H9 (cell line): ENCODE data around the gene DLG2. TPM values are rescaled to one million over a fixed set of nuclear protein-coding genes. Genes with fewer than 3 reads are reported as not detected.

Experiments
- DNase-seq: peaks from one replicate; pipeline ENCODE4 v3.0.0-alpha.2; 2017
- H2AFZ ChIP-seq: one replicate; pipeline ENCODE4 v1.6.1; 2013; ENCODE audit warnings: mild to moderate bottlenecking, low read length, control low read depth, moderate library complexity
- H2AK5ac ChIP-seq: 2 replicates; pipeline ENCODE4 v1.6.1; 2013; ENCODE audit warnings: low read length, control low read depth, mixed read lengths; ENCODE audit not compliant: insufficient read length
- H2BK120ac ChIP-seq: one replicate; pipeline ENCODE4 v1.6.1; 2013; ENCODE audit warnings: low read depth, mild to moderate bottlenecking, low read length, control low read depth, inconsistent platforms; ENCODE audit not compliant: poor library complexity, severe bottlenecking
- H2BK12ac ChIP-seq: 2 replicates; pipeline ENCODE4 v1.6.1; 2013; ENCODE audit warnings: low read length, control low read depth, mixed read lengths, low read depth; ENCODE audit not compliant: insufficient read length
- H2BK15ac ChIP-seq: 2 replicates; pipeline ENCODE4 v1.6.1; 2013; ENCODE audit warnings: low read depth, low read length, control low read depth
- H2BK20ac ChIP-seq: one replicate; pipeline ENCODE4 v1.6.1; 2013; ENCODE audit warnings: low read depth, mild to moderate bottlenecking, low read length, control low read depth, inconsistent platforms; ENCODE audit not compliant: poor library complexity, severe bottlenecking
- H2BK5ac ChIP-seq: 2 replicates; pipeline ENCODE4 v1.6.1; 2013; ENCODE audit warnings: low read length, control low read depth, mixed read lengths; ENCODE audit not compliant: insufficient read length
- H3K14ac ChIP-seq: 2 replicates; pipeline ENCODE4 v1.6.1; 2013; ENCODE audit warnings: low read length, control low read depth; ENCODE audit not compliant: insufficient read depth
- H3K18ac ChIP-seq: 2 replicates; pipeline ENCODE4 v1.6.1; 2013; ENCODE audit warnings: low read depth, mild to moderate bottlenecking, mixed read lengths, low read length, control low read depth; ENCODE audit not compliant: insufficient read length
- H3K23ac ChIP-seq: 2 replicates; pipeline ENCODE4 v1.6.1; 2013; ENCODE audit warnings: low read length, control low read depth, mixed read lengths, low read depth; ENCODE audit not compliant: insufficient read length
- H3K23me2 ChIP-seq: 2 replicates; pipeline ENCODE4 v1.6.1; 2013; ENCODE audit warnings: low read depth, mild to moderate bottlenecking, mixed read lengths, low read length, control low read depth; ENCODE audit not compliant: insufficient read length, poor library complexity, severe bottlenecking
- H3K27ac ChIP-seq: 2 replicates; pipeline ENCODE4 v1.5.1; 2013; ENCODE audit warnings: low read length, control low read depth, mixed read lengths, low read depth; ENCODE audit not compliant: insufficient read length
- H3K27me3 ChIP-seq: 2 replicates; pipeline ENCODE4 v1.6.1; 2013; ENCODE audit warnings: low read length, control low read depth, inconsistent platforms; ENCODE audit not compliant: insufficient read depth
- H3K4ac ChIP-seq: 2 replicates; pipeline ENCODE4 v1.6.1; 2013; ENCODE audit warnings: low read depth, mild to moderate bottlenecking, control low read depth, inconsistent platforms, low read length, moderate library complexity
- H3K4me1 ChIP-seq: 2 replicates; pipeline ENCODE4 v1.6.1; 2013; ENCODE audit warnings: low read length, control low read depth, inconsistent platforms; ENCODE audit not compliant: insufficient read depth
- H3K4me2 ChIP-seq: 2 replicates; pipeline ENCODE4 v1.6.1; 2013; ENCODE audit warnings: low read length, control low read depth, mixed read lengths; ENCODE audit not compliant: insufficient read length, insufficient read depth
- H3K56ac ChIP-seq: 2 replicates; pipeline ENCODE4 v1.6.1; 2013; ENCODE audit warnings: low read depth, mild to moderate bottlenecking, mixed read lengths, low read length, control low read depth; ENCODE audit not compliant: insufficient read length
- H3K79me1 ChIP-seq: 2 replicates; pipeline ENCODE4 v1.6.1; 2013; ENCODE audit warnings: low read depth, mild to moderate bottlenecking, moderate library complexity, low read length, control low read depth, inconsistent platforms; ENCODE audit not compliant: insufficient read depth, poor library complexity, severe bottlenecking
- H3K79me2 ChIP-seq: 2 replicates; pipeline ENCODE4 v1.6.1; 2013; ENCODE audit warnings: low read length, control low read depth, inconsistent platforms; ENCODE audit not compliant: insufficient read depth
- H3K9ac ChIP-seq: 2 replicates; pipeline ENCODE4 v1.6.1; 2013; ENCODE audit warnings: low read length, control low read depth, mixed read lengths; ENCODE audit not compliant: insufficient read length; ENCODE audit errors: extremely low read depth
- H3K9me3 ChIP-seq: one replicate; pipeline ENCODE4 v1.6.1; 2013; ENCODE audit warnings: low read depth, low read length, inconsistent platforms; ENCODE audit not compliant: control insufficient read depth
- H3T11ph ChIP-seq: one replicate; pipeline ENCODE4 v1.6.1; 2013; ENCODE audit warnings: mild to moderate bottlenecking, low read length, control low read depth, inconsistent platforms
- H4K20me1 ChIP-seq: one replicate; pipeline ENCODE4 v1.6.1; 2013; ENCODE audit not compliant: control insufficient read depth, insufficient read length, insufficient read depth
- H4K5ac ChIP-seq: 2 replicates; pipeline ENCODE4 v1.6.1; 2013; ENCODE audit warnings: low read depth, mild to moderate bottlenecking, mixed read lengths, low read length, control low read depth; ENCODE audit not compliant: insufficient read length
- H4K8ac ChIP-seq: replicated peaks from 2 replicates; pipeline ENCODE4 v1.6.1; 2013; ENCODE audit warnings: low read length, control low read depth, mixed read lengths, low read depth; ENCODE audit not compliant: insufficient read length
- H4K91ac ChIP-seq: 2 replicates; pipeline ENCODE4 v1.6.1; 2013; ENCODE audit warnings: low read depth, mild to moderate bottlenecking, moderate library complexity, mixed read lengths, low read length, control low read depth; ENCODE audit not compliant: insufficient read length
- H3K27ac Mint-ChIP-seq, 3 experiments: 2 replicates in 2 of 3; 3 replicates in 1 of 3; pipeline ENCODE4 v1.8.0; 2020 to 2021; ENCODE audit warnings: mixed read lengths in 3 of 3, mild to moderate bottlenecking in 1 of 3, moderate library complexity in 1 of 3
- H3K27me3 Mint-ChIP-seq: 2 replicates; pipeline ENCODE4 v1.8.0; 2021; ENCODE audit warnings: low read depth, mild to moderate bottlenecking, moderate library complexity, mixed read lengths
- H3K36me3 Mint-ChIP-seq, 3 experiments: 2 replicates in 2 of 3; 3 replicates in 1 of 3; pipeline ENCODE4 v1.8.0; 2020 to 2021; ENCODE audit warnings: low read depth in 3 of 3, mixed read lengths in 3 of 3; ENCODE audit not compliant: insufficient read depth in 1 of 3
- H3K4me1 Mint-ChIP-seq, 2 experiments: 2 replicates each; pipeline ENCODE4 v1.8.0; 2020; ENCODE audit warnings: mixed read lengths in 2 of 2
- H3K4me3 Mint-ChIP-seq, 2 experiments: 2 replicates in 1 of 2; 3 replicates in 1 of 2; pipeline ENCODE4 v1.8.0; 2020 to 2021; ENCODE audit warnings: mild to moderate bottlenecking in 2 of 2, mixed read lengths in 2 of 2, moderate library complexity in 1 of 2
- H3K9me3 Mint-ChIP-seq, 2 experiments: 2 replicates in 1 of 2; 3 replicates in 1 of 2; pipeline ENCODE4 v1.8.0; 2020; ENCODE audit warnings: mild to moderate bottlenecking in 2 of 2, mixed read lengths in 2 of 2, moderate library complexity in 1 of 2
- WGBS: extraction: QIAGEN DNeasy Blood & Tissue Kit; methylation state at CpG from one replicate; pipeline ENCODE4 v1.1.7; 2013; ENCODE audit warnings: missing lambda C conversion rate, low lambda C conversion rate, mixed read lengths; ENCODE audit not compliant: insufficient read length; ENCODE audit errors: extremely low coverage; 5-methylcytosine and 5-hydroxymethylcytosine counted together
- total RNA-seq: library from RNA; stranded (reverse); gene quantifications from 2 replicates; pipeline ENCODE4 v1.2.1, GENCODE V29; 2021
- TF ChIP-seq, protein P1 (sequence below): fragments of 200-600 bp; sonication (generic); conservative IDR thresholded peaks from 3 replicates; pipeline ENCODE4 v1.8.0; 2021; ENCODE audit warnings: antibody characterized with exemption, mild to moderate bottlenecking

DLG2 gene
- total RNA-seq, 1 experiment from 2014 or later: 8.0 TPM

GRCh38 chr11:84061726-84062125, 1565.4 kb downstream of the DLG2 start:
- Mint-ChIP-seq H3K9me3 (no peaks in the 10 kb centered on the region; a peak in 2 of 5 replicates), H3K36me3 (no peaks in the 10 kb centered on the region), H3K27ac (no peak overlapping the region), H3K4me3 (no peak overlapping the region), H3K27me3 (no peaks in the 10 kb centered on the region), H3K4me1 (no peaks in the 10 kb centered on the region)
- H2BK12ac ChIP-seq: no peak overlapping the region
- H3K23me2 ChIP-seq: no peaks in the 10 kb centered on the region
- no peak overlapping the region for H2AFZ ChIP-seq
- H3K14ac ChIP-seq: no peak overlapping the region
- no peak overlapping the region for H3T11ph ChIP-seq
- no peaks in the 10 kb centered on the region for H3K4me1 ChIP-seq
- H3K79me2 ChIP-seq: no peaks in the 10 kb centered on the region
- no peaks in the 10 kb centered on the region for H3K9me3 ChIP-seq
- no peak overlapping the region for H3K56ac ChIP-seq
- H3K79me1 ChIP-seq: no peaks in the 10 kb centered on the region
- H4K5ac ChIP-seq: no peak overlapping the region
- H3K27ac ChIP-seq: no peak overlapping the region
- H2BK120ac ChIP-seq: no peak overlapping the region
- DNase-seq: no peak
- H4K91ac ChIP-seq: no peak overlapping the region
- H3K4me2 ChIP-seq: no peak overlapping the region
- no peaks in the 10 kb centered on the region for H4K20me1 ChIP-seq
- TF ChIP-seq, protein P1, sequence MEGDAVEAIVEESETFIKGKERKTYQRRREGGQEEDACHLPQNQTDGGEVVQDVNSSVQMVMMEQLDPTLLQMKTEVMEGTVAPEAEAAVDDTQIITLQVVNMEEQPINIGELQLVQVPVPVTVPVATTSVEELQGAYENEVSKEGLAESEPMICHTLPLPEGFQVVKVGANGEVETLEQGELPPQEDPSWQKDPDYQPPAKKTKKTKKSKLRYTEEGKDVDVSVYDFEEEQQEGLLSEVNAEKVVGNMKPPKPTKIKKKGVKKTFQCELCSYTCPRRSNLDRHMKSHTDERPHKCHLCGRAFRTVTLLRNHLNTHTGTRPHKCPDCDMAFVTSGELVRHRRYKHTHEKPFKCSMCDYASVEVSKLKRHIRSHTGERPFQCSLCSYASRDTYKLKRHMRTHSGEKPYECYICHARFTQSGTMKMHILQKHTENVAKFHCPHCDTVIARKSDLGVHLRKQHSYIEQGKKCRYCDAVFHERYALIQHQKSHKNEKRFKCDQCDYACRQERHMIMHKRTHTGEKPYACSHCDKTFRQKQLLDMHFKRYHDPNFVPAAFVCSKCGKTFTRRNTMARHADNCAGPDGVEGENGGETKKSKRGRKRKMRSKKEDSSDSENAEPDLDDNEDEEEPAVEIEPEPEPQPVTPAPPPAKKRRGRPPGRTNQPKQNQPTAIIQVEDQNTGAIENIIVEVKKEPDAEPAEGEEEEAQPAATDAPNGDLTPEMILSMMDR: no peak
- no CpG with 5 or more reads among the region's 1 CpG for WGBS
- H3K23ac ChIP-seq: no peak overlapping the region
- H3K27me3 ChIP-seq: no peaks in the 10 kb centered on the region
- H3K4ac ChIP-seq: no peak overlapping the region
- H4K8ac ChIP-seq: no peak overlapping the region
- no peak overlapping the region for H2AK5ac ChIP-seq
- no peak overlapping the region for H3K9ac ChIP-seq
- H2BK20ac ChIP-seq: no peak overlapping the region
- no peak overlapping the region for H2BK15ac ChIP-seq
- no peak overlapping the region for H2BK5ac ChIP-seq
- no peak overlapping the region for H3K18ac ChIP-seq
